GM21423 (cell line): ENCODE data around the gene LRRC32.
A peak's percentile ranks its signal among the peaks of the same experiment; 100 is the strongest.
"Not testable (repeated sequence)": the region's sequence is repeated elsewhere in the genome, so short reads cannot be mapped to it uniquely, and the experiment has no call there.

Source experiments
- ATAC-seq: cut with Tn5 transposase; IDR thresholded peaks from one replicate; pipeline ENCODE4 v1.9.1; 2021; ENCODE audit warnings: mild to moderate bottlenecking, moderate library complexity; ENCODE audit not compliant: unreplicated experiment

LRRC32 gene

DNA sequence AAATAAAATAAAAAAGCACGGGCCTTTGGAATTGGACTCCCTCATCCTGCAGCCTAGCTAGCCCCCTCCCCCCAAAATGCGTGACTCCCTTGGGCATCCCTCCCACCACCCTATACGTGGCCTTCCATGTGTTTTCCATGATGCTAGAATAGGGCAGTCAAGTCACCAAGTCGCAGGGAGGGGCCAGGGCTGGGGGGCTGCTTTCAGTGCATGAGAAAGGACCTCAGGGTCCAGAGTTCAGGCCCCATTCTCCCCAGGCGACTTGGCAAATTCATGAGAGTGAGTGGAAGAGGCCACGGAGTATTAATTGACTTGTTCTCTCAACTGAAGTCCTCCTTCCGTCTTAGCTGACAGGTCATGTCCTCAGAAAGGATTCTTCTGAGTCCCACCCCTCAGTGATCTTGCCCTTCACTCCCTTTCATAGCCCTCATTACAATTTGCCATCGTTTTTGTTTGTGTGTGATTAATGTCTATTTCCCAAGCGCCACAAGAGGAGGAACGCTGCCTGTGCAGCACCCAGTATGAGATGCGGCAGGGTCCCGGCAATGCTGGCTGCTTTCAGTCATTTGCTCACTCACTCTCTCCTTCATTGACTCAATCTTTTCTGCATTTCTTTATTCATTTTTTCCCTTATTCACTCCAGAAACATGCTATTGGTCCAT, 17.4 kb downstream of the LRRC32 start:
- no peak for ATAC-seq

DNA sequence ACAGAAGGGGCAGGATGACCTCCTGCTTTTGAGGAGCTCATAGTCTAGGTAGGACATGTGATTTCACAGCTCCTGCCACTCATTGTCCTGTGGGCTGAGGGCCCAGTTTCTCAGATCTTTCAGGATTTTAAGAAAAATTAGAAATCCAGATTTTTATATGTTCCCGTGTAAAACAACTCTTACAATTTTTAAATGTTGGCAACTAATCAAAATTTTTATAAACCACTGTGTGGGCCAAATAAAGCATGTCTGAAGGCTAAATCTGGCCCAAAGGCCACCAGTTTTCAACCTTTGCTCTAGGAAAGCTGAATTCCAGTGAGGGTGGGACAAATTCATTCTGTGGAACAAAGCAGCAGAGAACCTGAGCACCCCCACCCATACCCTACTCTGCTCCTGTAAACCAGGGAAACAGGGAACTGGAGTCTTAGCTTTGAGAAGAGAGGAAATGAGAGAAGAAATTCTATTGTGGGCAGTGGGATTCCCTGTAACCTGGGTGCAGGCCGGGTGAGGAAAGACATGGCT, 20.6 kb downstream of the LRRC32 start:
- no peak for ATAC-seq

DNA sequence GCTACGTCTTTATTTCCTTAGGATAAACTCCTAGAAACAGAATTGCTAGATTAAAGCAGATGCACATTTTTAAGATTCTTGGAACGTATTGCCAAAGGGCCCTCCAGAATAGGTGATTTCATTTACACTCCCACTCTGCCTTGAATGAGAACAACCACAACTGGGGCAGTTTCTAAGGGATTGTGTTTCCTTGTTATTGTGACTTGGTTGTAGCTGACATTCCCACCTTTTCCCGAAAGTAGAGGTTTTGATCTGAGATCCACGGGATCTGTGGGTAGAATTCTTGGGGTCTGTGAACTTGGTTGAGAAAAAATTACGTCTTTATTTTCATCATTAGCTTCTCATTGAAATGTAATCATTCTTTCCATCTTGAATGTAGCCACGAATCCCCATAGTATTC, 21.5 kb downstream of the LRRC32 start:
- ATAC-seq = no peak

DNA sequence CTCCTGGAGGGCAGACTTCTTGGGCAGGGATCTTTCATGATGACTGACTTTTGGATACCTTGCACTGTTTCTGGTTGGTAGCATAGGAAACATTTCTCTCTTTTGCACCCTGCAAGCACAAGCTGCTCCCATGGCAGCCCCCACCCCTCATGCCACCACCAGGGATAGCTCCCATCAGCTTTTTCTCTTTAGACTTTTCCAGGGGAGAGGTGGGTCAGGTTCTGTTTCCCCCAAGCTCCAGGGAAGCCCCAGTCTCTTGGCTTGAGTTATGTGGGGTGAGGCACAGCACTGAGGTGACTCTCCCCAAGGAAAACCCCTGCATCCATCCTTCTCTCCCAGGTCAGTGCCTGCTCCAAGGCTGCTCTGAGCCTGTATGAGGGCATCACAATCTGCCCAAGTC, 22.5 kb downstream of the LRRC32 start:
- no peak for ATAC-seq

DNA sequence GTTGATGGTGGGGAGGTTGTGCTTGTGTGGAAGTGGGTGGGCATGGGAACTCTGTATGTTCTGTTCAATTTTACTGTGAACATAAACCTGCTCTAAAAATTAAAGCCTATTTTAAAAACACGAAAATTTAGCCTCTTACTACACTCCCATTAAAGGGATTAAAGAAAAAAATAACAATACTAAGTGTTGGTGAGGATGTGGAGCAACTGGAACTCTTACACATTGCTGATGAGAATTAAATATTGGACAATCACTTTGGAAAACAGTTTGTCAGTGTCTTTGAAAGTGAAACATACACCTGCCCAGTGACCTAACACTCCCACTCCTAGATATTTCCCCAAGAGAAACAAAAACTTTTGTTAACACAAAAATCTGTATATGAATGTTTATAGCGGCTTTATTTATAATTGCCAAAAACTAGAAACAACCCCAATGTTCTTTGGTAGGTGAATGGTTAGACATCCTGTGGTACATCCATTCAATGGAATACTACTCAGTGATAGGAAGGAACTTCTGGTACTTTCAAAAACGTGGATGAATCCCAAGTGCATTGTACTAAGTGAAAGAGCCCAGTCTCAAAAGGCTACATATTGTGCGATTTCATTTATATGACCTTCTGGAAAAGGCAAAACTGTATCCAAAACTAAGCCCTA, 23.5 kb downstream of the LRRC32 start:
- no peak for ATAC-seq

DNA sequence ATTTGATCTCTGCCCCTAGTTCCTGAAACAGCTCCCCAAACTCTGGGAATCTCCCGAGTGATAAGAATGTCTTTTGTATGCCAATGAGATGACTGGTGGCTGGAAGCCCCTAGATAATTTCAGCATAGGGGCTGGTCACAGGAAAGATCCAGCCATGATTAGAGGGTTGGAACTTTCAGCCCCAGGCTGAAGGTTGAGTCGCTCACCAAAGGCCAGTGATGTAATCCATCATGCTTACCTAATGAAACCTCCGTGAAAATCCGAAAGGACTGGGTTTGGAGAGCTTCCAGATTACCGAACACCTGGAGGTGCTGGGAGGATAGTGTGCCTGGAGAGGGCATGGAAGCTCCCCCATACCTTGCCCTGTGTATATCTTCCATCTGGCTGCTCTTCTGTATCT, 26.0 kb downstream of the LRRC32 start:
- no peak for ATAC-seq

DNA sequence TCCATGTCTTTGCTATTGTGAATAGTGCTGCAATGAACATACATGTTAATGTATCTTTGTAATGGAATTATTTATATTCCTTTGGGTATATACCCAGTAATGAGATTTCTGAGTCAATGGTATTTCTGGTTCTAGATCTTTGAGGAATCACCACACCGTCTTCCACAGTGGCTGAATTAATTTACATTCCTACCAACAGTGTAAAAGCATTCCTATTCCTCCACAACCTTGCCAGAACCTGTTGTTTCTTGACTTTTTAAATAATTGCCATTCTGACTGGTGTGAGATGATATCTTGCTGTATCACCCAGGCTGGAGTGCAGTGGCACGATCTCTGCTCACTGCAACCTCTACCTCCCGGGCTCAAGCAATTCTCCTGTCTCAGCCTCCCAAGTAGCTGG, 26.8 kb downstream of the LRRC32 start:
- not testable (repeated sequence) for ATAC-seq

DNA sequence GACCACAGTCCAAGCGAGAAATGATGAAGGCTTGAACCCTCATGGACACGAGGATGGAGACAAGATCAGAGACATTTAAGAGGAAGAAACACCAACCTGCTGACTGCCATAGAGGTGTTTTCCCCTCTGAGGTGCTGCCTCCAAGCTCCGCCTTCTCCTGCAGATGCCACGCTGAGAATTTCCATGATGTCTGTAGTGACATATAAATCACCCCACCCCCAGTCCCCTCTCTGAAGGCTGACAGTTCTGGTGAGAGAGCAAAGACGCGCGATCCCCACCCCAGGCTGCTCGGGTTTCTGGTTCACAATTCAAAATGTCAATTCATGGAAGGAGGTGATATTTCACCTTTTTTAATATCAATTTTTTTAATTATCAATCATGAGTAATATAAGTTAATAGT, 28.2 kb downstream of the LRRC32 start:
- ATAC-seq = no peak

DNA sequence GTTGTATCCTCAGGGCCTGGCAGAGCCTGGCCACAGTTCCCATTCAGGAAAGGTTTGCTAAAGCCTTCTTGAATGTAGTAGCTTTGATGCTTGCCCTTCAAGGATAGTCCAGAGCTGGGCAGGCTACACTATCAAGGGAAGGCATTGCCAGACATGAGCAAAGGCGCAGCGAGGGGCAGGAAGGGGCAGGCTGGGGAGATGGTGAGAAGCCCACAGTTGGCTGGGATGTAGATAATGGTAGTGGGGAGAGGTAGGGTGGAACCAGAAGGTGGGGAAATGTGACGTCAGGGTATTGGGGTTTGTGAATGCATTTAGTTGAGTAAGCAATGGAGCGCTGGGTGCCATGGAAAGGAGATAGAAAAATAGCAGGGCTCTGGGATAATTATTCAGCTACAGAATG, 28.6 kb downstream of the LRRC32 start:
- no peak for ATAC-seq

DNA sequence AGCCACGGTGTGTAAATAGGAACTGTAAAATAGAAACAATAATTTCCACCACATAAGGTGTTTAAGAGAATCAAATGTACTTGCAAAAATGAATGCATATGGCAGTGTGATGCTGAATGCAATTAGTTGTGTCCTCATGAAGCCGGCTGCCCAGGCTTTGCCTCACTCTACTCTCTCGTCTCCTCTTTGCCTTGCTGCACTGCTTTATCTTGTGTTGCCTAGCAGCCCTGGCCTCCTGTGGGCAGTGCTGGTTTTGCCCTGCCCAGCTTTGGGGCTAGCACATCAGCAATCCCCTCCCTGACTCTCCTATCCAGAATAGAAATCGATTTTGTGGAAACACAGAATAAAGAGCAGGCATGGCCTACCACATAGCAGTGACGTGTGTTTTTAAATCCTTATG, 30.0 kb downstream of the LRRC32 start:
- ATAC-seq = no peak

DNA sequence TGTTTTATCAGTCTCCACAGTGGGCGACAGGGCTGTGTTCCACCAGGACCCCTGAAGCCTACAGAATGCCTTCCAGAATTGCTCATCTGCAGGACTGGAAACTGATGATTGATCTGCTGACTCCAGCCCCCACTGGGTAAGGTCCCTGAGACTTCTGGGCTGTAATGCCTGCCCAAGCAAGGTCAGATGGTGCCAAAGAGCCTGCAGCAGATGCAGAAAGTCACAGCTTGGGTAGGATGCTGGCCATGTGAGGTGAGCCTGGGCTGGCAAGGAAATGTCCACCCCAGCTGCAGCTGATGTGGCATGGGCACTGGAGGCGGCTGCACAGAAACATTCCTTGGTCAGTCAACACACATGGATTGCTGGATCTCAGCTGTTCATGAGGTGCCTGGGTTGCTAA, 30.9 kb downstream of the LRRC32 start:
- ATAC-seq = no peak

DNA sequence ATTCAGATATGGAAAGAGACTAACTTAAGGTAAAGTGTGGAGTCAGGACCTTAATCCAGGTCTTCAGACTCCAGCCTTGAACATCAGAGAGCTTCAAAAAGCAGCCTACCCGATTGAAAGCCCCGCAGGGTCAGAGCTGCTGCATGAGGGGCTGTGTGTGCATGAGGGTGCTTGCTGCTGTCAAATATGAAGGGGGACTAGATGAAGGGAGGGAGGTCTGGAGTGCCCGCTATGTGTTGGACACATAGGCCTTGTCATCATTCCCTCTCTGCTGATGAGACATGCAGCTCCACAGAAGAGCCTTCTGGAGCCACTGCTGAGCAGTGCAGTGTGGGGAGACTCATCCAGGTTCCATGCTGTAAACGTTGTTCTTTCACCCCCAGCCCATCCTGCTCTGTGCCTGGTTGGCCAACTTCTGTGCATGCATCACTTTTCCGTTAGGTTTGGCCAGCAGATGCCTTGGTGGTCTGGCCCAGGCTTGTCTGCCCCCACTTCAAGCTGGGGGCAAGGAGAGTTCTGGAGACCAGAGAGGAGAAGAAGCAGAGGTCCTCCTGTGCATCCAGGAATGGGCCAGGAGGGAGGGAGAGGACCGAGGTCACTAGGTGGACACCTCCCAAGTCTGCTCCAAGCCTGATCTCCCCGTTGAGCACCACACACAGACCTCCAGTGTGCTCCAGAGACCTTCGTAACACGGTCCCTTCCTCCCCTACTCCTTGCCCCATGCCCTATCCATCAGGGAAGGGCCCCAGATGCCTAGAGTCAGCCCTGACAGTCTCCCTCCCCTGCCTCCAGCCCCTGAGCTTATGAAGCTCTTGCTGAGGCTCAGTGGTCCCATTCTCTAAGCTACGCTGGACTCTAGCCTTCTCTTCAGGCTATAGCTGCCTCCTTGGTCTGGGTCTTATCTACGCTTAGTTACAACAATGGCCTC, 32.0 kb downstream of the LRRC32 start:
- no peak for ATAC-seq

DNA sequence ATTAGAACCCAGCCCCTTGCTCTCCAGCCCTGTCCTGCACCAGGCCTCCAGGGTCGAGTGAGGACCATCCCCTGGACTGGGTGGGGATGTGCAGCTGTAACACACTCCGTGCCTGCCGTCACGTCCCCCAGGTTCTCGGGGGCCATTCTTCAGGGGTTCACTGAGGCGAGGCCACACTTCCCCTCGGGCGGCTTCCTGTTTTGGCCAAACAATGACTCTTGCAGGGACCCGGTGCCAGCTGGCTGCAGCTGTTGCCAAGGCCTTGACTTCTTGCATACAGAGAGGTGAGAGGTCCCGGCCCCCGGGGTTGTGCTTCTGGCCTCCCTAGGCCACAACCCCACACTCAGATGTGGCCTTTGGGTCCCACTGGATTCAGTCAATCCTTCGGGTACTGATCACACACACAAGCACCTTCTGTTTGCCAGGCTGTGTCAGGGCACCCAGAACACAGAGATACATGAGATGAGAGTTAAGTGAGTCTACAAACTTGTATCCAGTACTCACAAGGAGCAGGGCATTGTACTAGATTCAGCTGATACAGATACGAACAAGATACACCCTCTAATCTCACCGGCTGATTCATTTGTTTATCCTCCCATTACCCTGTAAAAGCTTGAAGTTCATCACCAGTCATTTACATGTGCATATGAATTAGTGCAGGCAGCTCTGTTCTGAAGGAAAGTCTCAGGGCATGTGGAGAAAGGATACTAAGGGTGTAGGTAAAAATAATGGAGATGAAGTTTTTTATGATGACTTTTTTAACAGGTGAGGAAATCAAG, 32.9 kb downstream of the LRRC32 start:
- peak; percentile 85 for ATAC-seq

DNA sequence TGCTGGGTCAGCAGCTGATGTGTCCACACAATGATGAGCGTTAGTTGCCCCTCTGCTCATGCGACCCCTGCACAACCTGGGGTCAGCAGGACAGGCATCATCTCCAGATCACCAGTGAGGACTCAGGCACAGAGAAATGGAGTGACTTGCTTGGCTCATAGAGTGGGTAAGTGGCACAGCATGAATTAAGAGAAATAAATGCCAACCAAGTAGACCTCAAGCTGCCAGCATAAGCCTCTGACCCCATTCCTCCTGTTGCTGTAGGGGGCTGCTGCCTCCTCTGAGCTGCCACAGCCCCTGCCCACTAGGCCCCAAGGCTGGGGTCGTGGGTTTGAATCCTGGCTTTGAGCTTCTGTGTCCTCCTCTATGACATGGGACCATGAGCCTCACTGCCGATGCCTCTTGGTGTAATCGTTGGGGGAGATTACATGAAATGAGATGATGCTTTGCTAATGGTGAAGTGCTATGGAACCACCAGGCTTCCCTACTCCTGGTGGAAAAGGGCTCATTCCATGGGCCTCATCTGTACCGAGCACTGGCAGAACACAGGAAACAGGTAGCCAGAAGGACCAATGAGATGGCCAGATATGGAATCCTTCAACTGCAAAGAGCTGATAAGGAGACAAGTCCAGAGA, 33.6 kb downstream of the LRRC32 start:
- ATAC-seq = no peak

DNA sequence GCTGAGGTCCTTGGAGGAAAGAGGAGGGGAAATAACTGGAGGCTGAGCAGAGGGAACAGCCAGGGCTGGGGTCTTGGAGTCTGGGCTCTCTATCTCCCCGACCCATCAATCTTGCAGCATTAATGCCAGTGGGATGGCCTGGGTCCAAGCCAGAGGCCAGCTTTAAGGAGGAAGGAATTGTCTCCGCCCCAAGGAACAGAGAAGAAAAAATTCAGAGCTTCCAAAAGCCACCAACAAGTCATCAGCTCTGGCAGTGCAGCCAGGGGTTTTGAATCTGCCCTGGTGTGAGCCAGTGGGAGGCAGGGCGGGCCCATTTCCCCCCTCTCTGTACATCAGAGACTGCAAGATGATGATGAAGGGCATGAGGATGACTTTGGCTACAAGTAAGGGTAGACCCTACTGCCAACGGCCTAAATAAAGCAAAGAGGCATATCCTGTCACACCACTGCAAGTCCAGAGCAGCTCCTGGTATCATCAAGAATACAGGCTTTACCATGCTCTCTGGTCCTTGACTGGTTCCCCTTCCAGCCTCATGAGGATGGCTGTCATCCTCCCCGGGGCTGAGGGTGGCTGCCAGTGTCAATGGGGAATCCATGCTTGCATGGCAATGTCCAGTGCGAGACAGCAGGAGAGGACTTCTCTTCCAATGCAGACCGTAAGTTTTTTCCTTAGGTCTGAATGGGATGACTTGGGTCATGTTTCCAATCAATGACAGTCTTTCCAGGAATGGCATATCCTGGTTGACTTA, 34.4 kb downstream of the LRRC32 start:
- ATAC-seq = no peak

DNA sequence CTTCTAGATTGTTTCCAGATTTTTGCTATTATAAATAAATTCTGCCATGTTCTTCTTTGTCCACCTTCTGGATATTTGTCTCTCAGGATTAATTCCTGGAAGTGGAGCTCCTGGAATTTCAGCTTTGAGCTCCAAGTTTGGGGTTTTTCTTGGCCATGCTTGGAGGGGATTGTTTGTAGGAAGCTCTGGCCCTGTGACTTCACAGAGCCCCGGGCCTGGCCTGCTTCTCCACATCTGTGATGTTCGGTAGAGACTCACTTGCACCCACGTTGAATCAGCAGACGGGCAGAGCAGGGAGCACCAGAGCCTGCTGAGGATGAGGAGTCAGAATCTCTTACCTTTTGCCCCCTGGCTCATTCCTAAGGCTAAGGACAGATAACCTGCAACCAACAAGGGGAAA, 35.7 kb downstream of the LRRC32 start:
- no peak for ATAC-seq

DNA sequence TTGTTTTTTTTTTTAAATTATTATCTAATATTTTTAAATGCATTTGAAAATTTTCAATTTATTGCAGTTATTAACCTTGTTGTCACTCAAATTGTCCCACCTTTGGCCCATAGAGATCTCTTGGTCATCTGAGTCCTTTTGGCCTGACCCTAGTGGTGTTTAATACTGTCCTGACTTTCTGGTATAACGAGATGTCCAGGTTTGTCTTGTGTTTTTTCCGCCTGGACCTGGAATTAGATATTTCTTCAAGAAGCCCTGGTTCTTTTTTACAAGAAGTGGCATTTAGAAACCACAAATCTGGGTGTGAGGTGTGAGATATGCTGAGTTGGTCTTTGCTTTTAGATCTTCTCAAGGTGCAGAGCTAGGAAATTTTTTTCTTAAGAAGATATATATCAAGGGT, 38.1 kb downstream of the LRRC32 start:
- ATAC-seq = no peak

DNA sequence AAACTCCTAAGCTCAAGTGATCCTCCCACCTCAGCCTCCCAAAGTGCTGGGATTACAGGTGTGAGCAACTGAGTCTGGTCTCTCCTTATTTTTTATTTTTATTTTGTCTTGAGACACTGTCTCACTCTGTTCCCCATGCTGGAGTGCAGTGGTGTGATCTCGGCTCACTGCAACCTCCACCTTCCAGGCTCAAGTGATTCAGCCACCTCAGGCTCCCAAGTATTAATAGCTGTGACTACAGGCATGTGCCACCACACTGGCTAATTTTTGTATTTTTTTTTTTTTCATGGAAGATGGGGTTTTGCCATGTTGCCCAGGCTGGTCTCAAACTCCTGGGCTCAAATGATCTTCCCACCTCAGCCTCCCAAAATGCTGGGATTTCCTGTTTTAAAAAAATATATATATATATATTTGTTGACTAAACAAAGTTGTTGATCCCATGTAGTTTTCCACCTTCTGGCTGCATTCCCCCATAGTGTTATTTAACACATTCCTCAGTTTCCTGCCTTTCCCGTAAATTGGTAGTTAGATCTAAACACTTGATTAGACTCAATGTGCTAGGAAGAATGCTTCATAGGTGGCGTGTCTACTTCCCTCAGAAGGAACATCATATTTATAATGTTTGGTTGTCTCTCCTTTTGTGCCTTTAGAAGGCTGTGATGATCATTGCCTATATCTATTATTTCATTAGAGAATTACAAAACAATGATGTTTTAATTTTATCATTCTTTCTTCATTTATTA, 38.8 kb downstream of the LRRC32 start:
- no peak for ATAC-seq
